CD4-positive, alpha-beta memory T cell (primary cell): ENCODE measurements around the gene PLPPR2. TPM values are rescaled to one million over a fixed set of nuclear protein-coding genes. Genes with fewer than 3 reads are reported as not detected.

Experiments
- CTCF ChIA-PET: fragments of 350-600 bp; sonication (Branson Sonifier 250); formaldehyde crosslinking; loops from one replicate; lab custom pipeline; 2021; ENCODE audit warnings: inconsistent platforms; ENCODE audit not compliant: partially characterized antibody; lab: Charles Lee
- POLR2A ChIA-PET: fragments of 350-600 bp; sonication (Branson Sonifier 250); formaldehyde crosslinking; loops from one replicate; lab custom pipeline; 2021; ENCODE audit not compliant: partially characterized antibody; lab: Charles Lee
- DNase-seq, 5 donors: peaks; one replicate each; pipeline versions ENCODE4 v3.0.0 to v3.0.0-alpha.2; 2020 to 2022; ENCODE audit warnings: mixed read lengths in 1 of 5
- H3K27ac ChIP-seq: one replicate; pipeline ENCODE4 v1.7.0; 2013; ENCODE audit warnings: low read depth, low read length
- H3K27me3 ChIP-seq: 2 replicates; pipeline ENCODE4 v1.7.0; 2013; ENCODE audit warnings: mild to moderate bottlenecking, low read length, moderate library complexity; ENCODE audit not compliant: insufficient read depth
- H3K36me3 ChIP-seq: 2 replicates; pipeline ENCODE4 v1.7.0; 2013; ENCODE audit warnings: mild to moderate bottlenecking, low read length, moderate library complexity; ENCODE audit not compliant: insufficient read depth
- H3K4me1 ChIP-seq: 2 replicates; pipeline ENCODE4 v1.7.0; 2013; ENCODE audit warnings: mild to moderate bottlenecking, low read length, moderate library complexity; ENCODE audit not compliant: insufficient read depth
- H3K4me3 ChIP-seq, 2 donors: one replicate each; pipeline ENCODE4 v1.7.0; 2013; ENCODE audit warnings: low read length in 2 of 2, mild to moderate bottlenecking in 1 of 2
- H3K9me3 ChIP-seq, 2 donors: one replicate each; pipeline ENCODE4 v1.7.0; 2013; ENCODE audit warnings: low read length in 2 of 2, control low read depth in 1 of 2; ENCODE audit not compliant: control insufficient read depth in 1 of 2
- H3K27ac Mint-ChIP-seq, 7 donors: one replicate each; pipeline ENCODE4 v1.8.0; 2020 to 2021; ENCODE audit warnings: mixed read lengths in 7 of 7, mild to moderate bottlenecking in 6 of 7, inconsistent platforms in 3 of 7, moderate library complexity in 3 of 7
- H3K27me3 Mint-ChIP-seq, 2 donors: one replicate each; pipeline ENCODE4 v1.8.0; 2020 to 2021; ENCODE audit warnings: mixed read lengths in 2 of 2
- H3K36me3 Mint-ChIP-seq, 2 donors: one replicate each; pipeline ENCODE4 v1.8.0; 2020 to 2021; ENCODE audit warnings: mixed read lengths in 2 of 2, inconsistent platforms in 1 of 2, mild to moderate bottlenecking in 1 of 2
- H3K4me1 Mint-ChIP-seq, 4 donors: one replicate each; pipeline ENCODE4 v1.8.0; 2020 to 2021; ENCODE audit warnings: mixed read lengths in 4 of 4, mild to moderate bottlenecking in 1 of 4
- H3K4me3 Mint-ChIP-seq, 8 donors: one replicate each; pipeline ENCODE4 v1.8.0; 2020 to 2021; ENCODE audit warnings: mixed read lengths in 8 of 8, mild to moderate bottlenecking in 7 of 8, moderate library complexity in 6 of 8, inconsistent platforms in 3 of 8
- H3K9me3 Mint-ChIP-seq, 8 donors: one replicate each; pipeline ENCODE4 v1.8.0; 2020 to 2021; ENCODE audit warnings: mixed read lengths in 8 of 8, mild to moderate bottlenecking in 5 of 8, inconsistent platforms in 3 of 8, moderate library complexity in 1 of 8
- intact Hi-C: fragments of 100-400 bp; cut with micrococcal nuclease; formaldehyde crosslinking; loops from one replicate; pipeline ENCODE4 v1.15.1; 2023
- polyA plus RNA-seq, 2 donors: library from polyadenylated mRNA; unstranded; fragments of 300-500 nt; fragmentation: Illumina TruSeq; gene quantifications; one replicate each; pipeline ENCODE4 v1.2.3, GENCODE V29; 2021
- total RNA-seq, 2 experiments: library from RNA; stranded (reverse); gene quantifications; one replicate each; pipeline ENCODE4 v1.2.3, GENCODE V29; 2021

Gene PLPPR2
- total and polyA plus RNA-seq, 4 experiments from 2014 or later: 0.16 to 12.2 (median 6.0) TPM

- H3K27me3 Mint-ChIP-seq: no peaks in the 10 kb centered on the region
- Histone ChIP-seq H3K9me3 (no peaks in the 10 kb centered on the region), H3K27ac (no peak overlapping the region), H3K27me3 (no peaks in the 10 kb centered on the region), H3K4me1 (peaks cover under 1% of the 10 kb centered on the region), H3K4me3 (no peak overlapping the region), H3K36me3 (no peaks in the 10 kb centered on the region)
- no peak overlapping the region for H3K27ac Mint-ChIP-seq
- H3K9me3 Mint-ChIP-seq: no peaks in the 10 kb centered on the region
- no peak overlapping the region for H3K4me3 Mint-ChIP-seq
- peaks cover 2 to 6% (median 3%) of the 10 kb centered on the region in 4 donors for H3K4me1 Mint-ChIP-seq
- DNase-seq: no peak
- H3K36me3 Mint-ChIP-seq: peaks cover 5 to 9% of the 10 kb centered on the region in 2 donors
- CTCF ChIA-PET: no interaction called here
- POLR2A ChIA-PET: interaction anchor here (1.0 kb wide), 2 partner anchors 14 to 19 kb away, joined by 3 read pairs; partner anchors contain the start of gene SWSAP1
- intact Hi-C loops: no loop called here
Measured at GRCh38 chr19:11361037-11361770, 6.0 kb downstream of the PLPPR2 start.

GRCh38 chr19:11361771-11362731, 6.8 kb downstream of the PLPPR2 start:
- no peak overlapping the region for H3K27ac ChIP-seq
- intact Hi-C loops: no loop called here
- peaks cover 5 to 9% of the 10 kb centered on the region in 2 donors for H3K36me3 Mint-ChIP-seq
- DNase-seq: no peak
- H3K4me3 ChIP-seq: no peak overlapping the region
- no peaks in the 10 kb centered on the region for H3K4me1 Mint-ChIP-seq
- no peaks in the 10 kb centered on the region for H3K27me3 Mint-ChIP-seq
- no peak overlapping the region for H3K4me3 Mint-ChIP-seq
- no peaks in the 10 kb centered on the region for H3K4me1 ChIP-seq
- ChIA-PET CTCF (no interaction called here), POLR2A (interaction anchor here (0.7 to 1.0 kb wide), 2 partner anchors 13 to 1755 kb away, joined by 3 read pairs; partner anchors contain the start of gene SWSAP1)
- H3K27ac Mint-ChIP-seq: no peak overlapping the region
- H3K9me3 ChIP-seq: no peaks in the 10 kb centered on the region
- no peaks in the 10 kb centered on the region for H3K27me3 ChIP-seq
- no peaks in the 10 kb centered on the region for H3K36me3 ChIP-seq
- H3K9me3 Mint-ChIP-seq: no peaks in the 10 kb centered on the region

DNA sequence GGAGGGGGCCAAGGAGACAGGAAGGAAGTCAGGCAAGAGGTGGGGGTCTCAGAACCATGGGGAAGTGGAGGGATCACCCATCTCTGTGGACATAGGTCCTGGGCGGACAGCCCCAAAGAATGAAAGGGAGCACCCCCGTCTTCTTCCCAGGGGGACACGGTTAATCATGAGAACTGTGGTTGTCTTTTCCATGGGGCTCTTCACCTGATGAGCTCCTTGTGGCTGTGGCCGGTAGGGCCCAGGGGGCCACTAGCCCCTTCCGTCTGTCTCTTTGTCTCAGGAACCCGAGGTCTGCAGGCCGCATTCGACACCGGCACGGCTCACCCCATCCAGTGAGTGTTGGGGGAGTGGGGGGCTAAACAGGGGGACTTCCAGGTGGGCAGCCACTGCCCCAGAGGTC, 8.6 kb downstream of the PLPPR2 start:
- no peaks in the 10 kb centered on the region for H3K36me3 ChIP-seq
- no peak for DNase-seq
- H3K36me3 Mint-ChIP-seq: peaks cover 17% of the 10 kb centered on the region in 2 donors
- no peak overlapping the region for H3K27ac Mint-ChIP-seq
- ChIA-PET POLR2A (no interaction called here), CTCF (no interaction called here)
- no peaks in the 10 kb centered on the region for H3K9me3 ChIP-seq
- H3K27ac ChIP-seq: no peak overlapping the region
- no peaks in the 10 kb centered on the region for H3K27me3 Mint-ChIP-seq
- H3K4me3 ChIP-seq: no peak overlapping the region
- no peaks in the 10 kb centered on the region for H3K4me1 ChIP-seq
- H3K9me3 Mint-ChIP-seq: no peaks in the 10 kb centered on the region
- H3K4me3 Mint-ChIP-seq: no peak overlapping the region
- intact Hi-C loops: no loop called here
- no peaks in the 10 kb centered on the region for H3K27me3 ChIP-seq
- no peaks in the 10 kb centered on the region for H3K4me1 Mint-ChIP-seq

DNA sequence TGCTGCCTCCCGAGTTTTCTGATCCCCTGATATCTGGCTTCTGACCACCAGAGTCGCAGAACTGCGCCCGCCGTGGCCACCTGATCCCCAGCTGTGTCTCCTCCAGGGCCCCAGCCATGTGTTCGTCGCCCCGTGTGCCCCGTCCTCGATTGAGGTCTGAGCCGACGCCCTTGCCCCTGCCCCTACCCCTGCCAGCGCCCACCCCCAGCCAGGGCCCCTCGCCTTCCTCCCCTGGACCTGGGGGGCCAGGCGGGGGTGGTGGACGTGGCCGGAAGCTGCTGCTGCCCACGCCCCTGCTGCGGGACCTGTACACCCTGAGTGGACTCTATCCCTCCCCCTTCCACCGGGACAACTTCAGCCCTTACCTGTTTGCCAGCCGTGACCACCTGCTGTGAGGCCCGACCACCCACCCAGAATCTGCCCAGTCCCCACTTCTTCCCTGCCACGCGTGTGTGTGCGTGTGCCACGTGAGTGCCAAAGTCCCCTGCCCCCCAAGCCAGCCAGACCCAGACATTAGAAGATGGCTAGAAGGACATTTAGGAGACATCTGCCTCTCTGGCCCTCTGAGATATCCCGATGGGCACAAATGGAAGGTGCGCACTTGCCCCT, 9.2 kb downstream of the PLPPR2 start:
- DNase-seq: no peak
- Mint-ChIP-seq H3K9me3 (no peaks in the 10 kb centered on the region), H3K27me3 (no peaks in the 10 kb centered on the region), H3K36me3 (peaks cover 20 to 22% of the 10 kb centered on the region in 2 donors), H3K4me3 (no peak overlapping the region), H3K27ac (no peak overlapping the region), H3K4me1 (no peaks in the 10 kb centered on the region)
- POLR2A ChIA-PET: no interaction called here
- CTCF ChIA-PET: no interaction called here
- intact Hi-C loops: no loop called here
- no peak overlapping the region for H3K27ac ChIP-seq
- no peaks in the 10 kb centered on the region for H3K36me3 ChIP-seq
- no peaks in the 10 kb centered on the region for H3K9me3 ChIP-seq
- H3K27me3 ChIP-seq: no peaks in the 10 kb centered on the region
- no peak overlapping the region for H3K4me3 ChIP-seq
- H3K4me1 ChIP-seq: no peaks in the 10 kb centered on the region

GRCh38 chr19:11364935-11365334, 9.7 kb downstream of the PLPPR2 start:
- H3K4me1 Mint-ChIP-seq: no peaks in the 10 kb centered on the region
- H3K9me3 Mint-ChIP-seq: no peaks in the 10 kb centered on the region

DNA sequence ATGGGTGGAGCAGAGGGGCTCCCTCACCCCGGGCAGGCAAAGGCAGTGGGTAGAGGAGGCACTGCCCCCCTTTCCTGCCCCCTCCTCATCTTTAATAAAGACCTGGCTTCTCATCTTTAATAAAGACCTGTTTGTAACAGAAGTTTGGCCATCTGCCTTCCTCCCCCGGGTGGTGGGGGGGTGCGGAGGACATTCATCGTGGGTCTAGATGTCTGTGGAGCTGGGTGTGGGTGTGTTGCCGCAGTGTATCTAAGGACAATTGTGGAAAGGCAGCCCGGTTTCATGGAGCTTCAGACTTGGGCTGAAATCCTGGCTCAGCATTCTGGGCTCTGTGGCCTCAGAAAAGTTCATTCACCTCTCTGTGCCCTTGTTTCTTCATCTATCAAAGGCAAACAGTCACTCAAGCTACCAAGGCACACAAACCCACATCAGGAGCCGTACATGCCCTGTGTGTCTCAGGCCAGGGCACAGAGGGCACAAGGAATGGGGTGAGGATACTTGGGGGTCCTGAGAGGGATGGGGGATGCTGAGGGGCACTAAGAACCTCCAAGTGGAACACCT, 10.4 kb downstream of the PLPPR2 start:
- Mint-ChIP-seq H3K4me1 (peaks cover 0 to under 1% (median 0%) of the 10 kb centered on the region in 4 donors), H3K9me3 (no peaks in the 10 kb centered on the region), H3K36me3 (peaks cover 23 to 27% of the 10 kb centered on the region in 2 donors), H3K27ac (no peak overlapping the region), H3K27me3 (no peaks in the 10 kb centered on the region), H3K4me3 (no peak overlapping the region)
- Histone ChIP-seq H3K4me3 (no peak overlapping the region), H3K4me1 (no peaks in the 10 kb centered on the region), H3K9me3 (no peaks in the 10 kb centered on the region), H3K27ac (no peak overlapping the region), H3K36me3 (no peaks in the 10 kb centered on the region), H3K27me3 (no peaks in the 10 kb centered on the region)
- DNase-seq: no peak
- intact Hi-C loops: no loop called here
- CTCF ChIA-PET: no interaction called here
- POLR2A ChIA-PET: no interaction called here

More at GRCh38 chr19:11364935-11365334, 9.7 kb downstream of the PLPPR2 start:
- intact Hi-C loops: no loop called here
- ChIA-PET POLR2A (no interaction called here), CTCF (no interaction called here)
- Mint-ChIP-seq H3K27ac (no peak overlapping the region), H3K4me3 (no peak overlapping the region), H3K36me3 (peaks cover 23 to 25% of the 10 kb centered on the region in 2 donors), H3K27me3 (no peaks in the 10 kb centered on the region)
- no peak for DNase-seq
- H3K27me3 ChIP-seq: no peaks in the 10 kb centered on the region
- no peak overlapping the region for H3K4me3 ChIP-seq
- H3K9me3 ChIP-seq: no peaks in the 10 kb centered on the region
- no peak overlapping the region for H3K27ac ChIP-seq
- H3K36me3 ChIP-seq: no peaks in the 10 kb centered on the region
- H3K4me1 ChIP-seq: no peaks in the 10 kb centered on the region
